HUDEP-2 (cell line): ENCODE measurements around the gene CRYBB1.

ENCODE experiments used
- DNase-seq, 76 experiments: peaks; one replicate each; lab custom pipeline; 2025; ENCODE audit not compliant: unreplicated experiment in 76 of 76; lab: John Stamatoyannopoulos, UW

CRYBB1 gene

DNA sequence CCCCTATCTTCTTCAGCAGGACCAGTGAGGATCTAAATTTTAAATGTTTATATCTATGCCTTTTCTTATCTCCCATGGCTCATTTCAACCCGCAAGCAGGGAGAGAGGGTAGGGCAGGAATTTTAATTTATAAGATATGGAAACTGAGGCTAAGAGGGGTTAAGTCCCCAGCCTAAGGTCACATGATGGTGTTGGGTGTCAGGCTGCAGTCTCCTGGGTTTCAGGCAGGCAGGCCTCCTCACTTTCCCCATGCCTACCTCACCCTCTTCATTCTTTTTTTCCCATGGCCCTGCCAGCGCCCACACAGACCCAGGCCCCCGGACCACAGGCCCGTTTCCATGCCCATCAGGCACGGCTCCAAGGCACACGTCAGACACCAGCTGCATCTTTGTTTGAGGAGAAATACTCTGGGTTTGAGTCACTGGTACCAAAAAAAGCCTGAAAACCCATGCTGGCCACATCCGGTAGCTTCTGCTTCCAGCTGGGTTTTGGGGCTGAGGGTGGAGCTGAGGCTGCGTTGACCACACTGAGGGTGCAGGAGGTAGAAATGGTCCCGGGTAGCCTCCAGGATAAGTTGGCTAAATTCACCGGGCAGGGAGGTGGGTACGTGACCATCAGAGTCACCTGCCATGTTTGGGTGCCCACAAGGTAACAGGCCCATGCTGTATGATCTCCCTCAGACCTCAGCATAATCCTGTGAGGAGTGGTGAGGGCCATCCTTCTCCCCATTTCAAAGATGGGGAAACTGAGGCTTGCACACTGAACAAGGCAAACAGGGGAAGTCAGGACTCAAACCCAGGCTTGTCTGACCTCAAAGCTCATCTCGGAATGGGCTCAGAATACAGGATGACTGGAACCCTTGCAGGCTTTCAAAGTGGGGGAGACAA, 7.5 kb downstream of the CRYBB1 start:
- no peak for DNase-seq

DNA sequence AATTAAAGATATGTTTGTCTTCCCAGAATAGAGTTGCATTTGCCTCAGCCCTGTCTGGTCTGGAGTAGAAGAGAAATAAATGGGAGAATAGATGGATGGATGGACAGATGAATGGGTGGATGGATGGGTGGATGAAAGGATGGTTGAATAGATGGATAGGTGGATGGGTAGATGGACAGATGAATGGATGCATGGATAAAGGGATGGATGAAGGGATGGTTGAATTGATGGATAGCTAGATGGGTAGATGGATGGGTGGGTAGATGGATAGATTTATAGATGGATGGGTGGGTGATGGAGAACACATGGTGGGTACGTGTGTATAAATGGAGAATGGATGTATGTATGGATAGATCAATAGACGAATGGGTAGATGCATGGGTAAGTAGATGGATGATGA, 8.5 kb downstream of the CRYBB1 start:
- DNase-seq = no peak

GRCh38 chr22:26608129-26608528, 9.7 kb downstream of the CRYBB1 start:
- DNase-seq = no peak

DNA sequence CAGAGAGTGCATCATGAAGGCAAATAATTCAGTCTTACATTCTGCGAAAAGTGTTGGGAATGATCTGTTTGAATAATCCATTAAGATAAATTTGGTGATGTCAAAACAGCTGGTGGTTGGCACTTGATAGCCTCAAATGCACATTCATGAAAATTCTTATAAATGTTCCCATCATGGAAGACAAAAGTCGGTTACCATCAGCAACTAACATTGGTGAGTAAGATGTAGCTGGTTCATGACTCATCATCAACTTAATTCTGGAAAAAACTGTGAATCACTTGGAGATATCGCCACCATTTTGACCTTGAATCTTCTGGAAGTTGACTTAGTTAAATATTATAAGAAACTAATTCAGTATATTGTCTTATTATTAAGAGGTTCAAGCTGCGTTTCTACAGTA, 11.2 kb downstream of the CRYBB1 start:
- peak in 5 of 76 experiments; percentile 17 to 59 (median 38) for DNase-seq

GRCh38 chr22:26604368-26604767, 13.5 kb downstream of the CRYBB1 start:
- DNase-seq = no peak

GRCh38 chr22:26602127-26602526, 15.7 kb downstream of the CRYBB1 start:
- no peak for DNase-seq

DNA sequence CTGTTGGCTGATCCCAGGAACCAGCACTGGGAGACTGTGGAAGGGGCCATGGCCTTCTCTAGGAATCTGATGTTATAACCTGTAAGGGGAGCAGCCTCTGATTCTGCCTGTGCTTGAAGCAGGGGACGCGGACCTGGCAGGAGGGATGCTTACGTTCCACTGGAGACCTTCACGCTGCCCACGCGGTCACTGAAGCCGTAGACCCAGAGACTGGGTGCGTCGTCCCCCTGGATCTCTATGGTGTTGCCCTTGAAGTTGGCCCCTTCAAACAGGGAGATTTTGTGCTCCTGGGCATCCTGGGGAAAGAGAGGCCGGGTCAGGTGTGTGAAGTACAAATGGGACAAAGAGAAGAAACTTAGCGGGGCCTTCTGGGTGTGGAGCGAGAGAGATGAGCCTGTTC, 16.1 kb downstream of the CRYBB1 start:
- DNase-seq = no peak

GRCh38 chr22:26599505-26599904, 18.3 kb downstream of the CRYBB1 start:
- no peak for DNase-seq

DNA sequence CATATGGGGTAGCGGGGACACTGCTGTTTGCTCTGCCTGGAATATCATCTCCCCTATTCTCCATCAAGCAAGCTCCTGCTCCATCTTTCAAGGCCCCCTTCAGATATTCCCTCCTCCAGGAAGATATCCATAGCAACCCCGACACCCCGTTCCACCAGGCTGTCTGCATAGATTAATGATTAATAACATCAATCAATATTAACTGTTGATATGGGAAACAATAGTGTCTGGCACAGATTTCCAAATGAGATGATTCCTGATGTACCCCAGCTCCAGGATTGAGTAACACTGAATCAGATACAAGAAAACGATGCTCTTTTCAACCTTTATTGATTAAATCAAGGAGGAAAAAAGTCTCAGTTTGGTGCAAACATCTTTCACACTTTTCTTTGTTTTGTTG, 20.3 kb downstream of the CRYBB1 start:
- DNase-seq = no peak

GRCh38 chr22:26597026-26597425, 20.8 kb downstream of the CRYBB1 start:
- DNase-seq = peak in 71 of 76 experiments; percentile 29 to 89 (median 67)

GRCh38 chr22:26593763-26594162, 24.1 kb downstream of the CRYBB1 start:
- no peak for DNase-seq

GRCh38 chr22:26592421-26592891, 25.4 kb downstream of the CRYBB1 start:
- DNase-seq = no peak

DNA sequence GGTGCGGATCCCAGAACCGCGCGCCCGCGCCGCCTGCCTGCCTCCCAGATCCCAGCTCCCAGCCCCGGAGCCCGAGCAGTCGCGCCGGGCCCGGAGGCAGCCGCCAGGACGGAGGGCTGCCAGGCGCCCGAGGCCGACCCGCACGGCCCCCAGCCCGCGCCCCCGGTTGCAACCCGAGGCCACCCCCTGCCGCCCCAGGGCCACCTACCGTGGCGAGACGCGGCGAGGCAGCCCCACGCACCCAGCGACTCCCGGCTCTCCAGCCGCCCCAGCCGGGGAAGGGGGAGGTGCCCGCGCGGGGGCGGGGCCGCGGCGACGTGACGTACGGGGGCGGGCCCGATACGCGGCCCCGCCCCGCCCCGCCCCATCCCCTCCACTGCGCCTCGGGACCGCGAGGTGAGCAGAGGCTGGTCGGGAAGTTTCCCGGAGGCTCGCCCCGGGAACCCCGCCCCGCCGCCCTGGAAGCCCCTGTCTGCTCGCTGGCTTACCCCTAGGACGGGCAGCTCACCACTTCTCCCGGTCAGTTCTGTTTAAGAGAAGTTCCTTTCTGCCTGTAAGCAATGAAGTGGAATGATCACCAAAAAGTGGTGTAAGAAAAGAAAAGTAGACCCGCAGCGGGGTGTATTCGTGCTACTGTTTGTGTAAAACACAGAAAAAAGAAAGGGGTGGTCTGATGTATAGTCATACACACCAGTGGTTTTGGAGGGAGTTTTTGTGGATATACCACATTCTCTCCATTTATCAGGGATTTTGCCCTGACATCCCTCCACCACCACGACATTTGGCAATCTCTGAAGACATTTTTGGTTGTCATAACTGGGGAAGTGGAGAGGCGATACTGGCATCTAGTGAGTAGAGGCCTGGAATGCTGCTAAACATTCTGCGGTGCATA, 27.7 kb downstream of the CRYBB1 start, which contains the start of gene TPST2:
TPST2 (minus strand) TSS at position 288 of the 892 bp plus-strand sequence. CDS start 48,502 bp downstream, outside the sequence.
- DNase-seq = peak in 69 of 76 experiments; percentile 35 to 84 (median 63)

DNA sequence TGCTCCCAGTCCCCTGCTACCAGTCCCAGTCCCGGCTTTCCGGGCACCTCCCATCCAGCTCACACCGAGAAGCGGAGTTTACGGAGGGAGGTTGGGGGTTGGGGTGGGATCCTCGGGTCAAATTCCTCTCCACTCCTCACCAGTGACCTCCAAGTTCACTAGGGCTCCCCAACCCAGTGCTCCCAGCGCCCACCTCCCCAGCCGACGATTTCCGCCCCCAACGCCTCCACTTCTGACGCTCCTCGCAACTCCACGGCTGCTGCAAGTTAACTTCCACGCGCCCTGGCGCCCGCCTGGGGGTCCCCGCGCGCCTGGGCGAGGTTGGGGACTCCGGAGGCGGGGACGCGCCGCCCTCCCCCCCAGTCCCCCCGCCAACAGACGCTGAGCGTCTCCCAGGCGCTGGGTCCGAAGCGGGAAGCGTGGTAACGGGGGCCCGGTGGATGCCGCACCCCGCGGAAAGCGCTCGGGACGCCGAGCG, 28.4 kb downstream of the CRYBB1 start:
- peak in 22 of 76 experiments; percentile 17 to 45 (median 32) for DNase-seq

- peak in 19 of 76 experiments; percentile 8 to 52 (median 36) for DNase-seq
These were observed 29.0 kb downstream of the CRYBB1 start for GRCh38 chr22:26588729-26589366.

- peak in 10 of 76 experiments; percentile 14 to 44 (median 29) for DNase-seq
These were observed 29.7 kb downstream of the CRYBB1 start for GRCh38 chr22:26587991-26588613.

DNA sequence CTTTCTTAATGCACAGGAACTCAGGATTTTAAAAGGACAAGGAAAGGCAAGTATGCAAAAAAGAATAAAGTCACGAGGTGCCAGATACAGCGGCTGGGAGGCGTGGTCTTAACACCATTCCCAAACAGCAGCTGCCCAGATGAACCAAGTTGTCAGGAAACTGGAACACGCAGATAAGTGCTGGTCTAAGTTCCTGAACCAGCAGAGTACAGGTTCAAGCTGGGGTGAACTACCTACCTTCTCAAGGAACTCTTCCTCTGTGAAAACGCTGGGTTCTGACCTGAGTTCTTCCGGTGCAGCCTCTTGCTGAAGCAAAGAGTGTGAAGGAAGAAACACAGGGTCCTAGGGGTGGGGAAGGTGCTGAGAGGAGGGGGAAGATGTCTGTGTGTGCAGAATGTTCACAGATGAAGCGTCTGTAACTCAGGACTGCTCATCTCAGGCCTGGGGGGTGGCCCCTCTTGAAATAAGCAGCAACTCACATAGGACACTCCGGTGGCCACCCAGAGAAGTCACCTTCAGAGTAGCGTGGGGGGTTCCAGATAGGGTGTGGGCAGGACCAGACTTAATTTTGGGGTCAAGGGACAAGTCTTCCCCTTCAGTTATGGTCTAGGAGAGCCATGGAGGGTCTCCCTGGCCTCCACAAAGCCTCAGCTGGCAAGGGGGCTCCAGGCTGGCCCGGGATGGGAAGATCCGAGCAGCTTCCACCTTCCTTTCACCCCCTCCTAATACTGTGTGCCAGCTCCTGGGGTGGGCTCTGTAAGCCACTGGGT, 31.1 kb downstream of the CRYBB1 start:
- DNase-seq = peak in 26 of 76 experiments; percentile 18 to 57 (median 32)

GRCh38 chr22:26585104-26585790, 32.6 kb downstream of the CRYBB1 start:
- peak in 75 of 76 experiments; percentile 34 to 97 (median 93) for DNase-seq

- DNase-seq = no peak
These were observed 33.8 kb downstream of the CRYBB1 start for GRCh38 chr22:26584010-26584409.
